Adrenal gland (tissue), 12 donors: ENCODE measurements around the gene HLCS. TPM values are rescaled to one million over a fixed set of nuclear protein-coding genes. Genes with fewer than 3 reads are reported as not detected.

ENCODE experiments used
- DNase-seq, 7 donors: peaks; one replicate each; pipeline ENCODE4 v3.0.0-alpha.2; 2019 to 2020
- H3K27ac ChIP-seq, 5 donors: fragments of 200-600 bp; sonication (generic) in 4 of 5; 1 replicate in 3 of 5; 2 replicates in 2 of 5; pipeline versions ENCODE4 v1.5.1 to v1.8.0; 2016 to 2020; ENCODE audit warnings: mild to moderate bottlenecking in 1 of 5
- H3K27me3 ChIP-seq: fragments of 200-600 bp; 2 replicates; pipeline ENCODE4 v1.8.0; 2021
- H3K36me3 ChIP-seq, 2 donors: fragments of 200-600 bp; replicated peaks in 1 of 2; 1 replicate in 1 of 2; 2 replicates in 1 of 2; pipeline versions ENCODE4 v1.5.1 to v1.8.0; 2018 to 2022
- H3K4me1 ChIP-seq, 2 donors: fragments of 200-600 bp; replicated peaks in 1 of 2; 1 replicate in 1 of 2; 2 replicates in 1 of 2; pipeline versions ENCODE4 v1.5.1 to v1.8.0; 2018 to 2021
- H3K4me3 ChIP-seq, 4 donors: fragments of 200-600 bp; sonication (generic) in 3 of 4; one replicate each; pipeline ENCODE4 v1.5.1; 2016 to 2018
- H3K9me3 ChIP-seq, 3 donors: fragments of 200-600 bp; sonication (generic) in 1 of 3; replicated peaks in 1 of 3; 1 replicate in 2 of 3; 2 replicates in 1 of 3; pipeline versions ENCODE4 v1.5.1 to v1.8.0; 2016 to 2021
- CTCF ChIP-seq, 6 experiments: fragments of 450-650 bp in 4 of 6; fragments of 200-600 bp in 2 of 6; sonication (generic) in 1 of 6; IDR thresholded peaks; 1 replicate in 5 of 6; 2 replicates in 1 of 6; pipeline versions ENCODE4 v1.5.1 to v1.8.0; 2016 to 2021; ENCODE audit warnings: antibody characterized with exemption in 6 of 6, mild to moderate bottlenecking in 2 of 6, moderate library complexity in 1 of 6
- POLR2A ChIP-seq, 2 donors: fragments of 450-650 bp; IDR thresholded peaks; one replicate each; pipeline ENCODE4 v1.6.1; 2017; ENCODE audit warnings: antibody characterized with exemption in 2 of 2, mild to moderate bottlenecking in 2 of 2, moderate library complexity in 1 of 2
- WGBS, 4 donors: extraction: QIAGEN DNeasy Blood & Tissue Kit in 2 of 4; methylation state at CpG; one replicate each; pipeline versions ENCODE4 v1.1.5 to v1.1.7; 2013 to 2017; 5-methylcytosine and 5-hydroxymethylcytosine counted together
- intact Hi-C, 2 donors: fragments of 100-400 bp; cut with DNase I; formaldehyde crosslinking; loops; one replicate each; pipeline versions ENCODE4 v1.14.1 to v1.15.0; 2022 to 2023
- polyA plus RNA-seq, 3 donors: library from polyadenylated mRNA; stranded (reverse); fragments of 200-250 nt in 2 of 3; fragments of 350-450 nt in 1 of 3; fragmentation: Illumina TruSeq in 1 of 3; extraction: RNeasy Lipid Tissue Mini Kit (QIAGEN cat#74804) in 1 of 3; gene quantifications; one replicate each; pipeline ENCODE4 v1.2.3, GENCODE V29; 2013 to 2014
- total RNA-seq, 9 donors: library from RNA; depleted of rRNA in 4 of 9; stranded (reverse); fragments of >200 nt in 4 of 9; fragments of 120-200 nt in 1 of 9; fragmentation: NEBNext Ultra II Directional in 1 of 9; extraction: Animal tissue kit (Norgen Biotek cat#: 25700) in 1 of 9; gene quantifications; one replicate each; pipeline versions ENCODE4 v1.1.0 to v1.2.4, GENCODE V29; 2013 to 2023
- donor health status: healthy with polysubstance abuse.
- donor health status: Bipolar disorder and iron deficiency.
- donor health status: DM: yes; HTN: yes; CAD: no.
- donor health status: DM: no; HTN: no; CAD: no.
- donor health status: DM: no; HTN: no; CAD: no.
- donor health status: DM: yes; HTN: yes; CAD: no.

HLCS gene
- total and polyA plus RNA-seq, 12 donors: 4.4 to 34.4 (median 19.8) TPM

GRCh38 chr21:36718951-36719501 lies 247.4 kb downstream of the HLCS start:
- H3K27ac ChIP-seq: no peak overlapping the region
- H3K27me3 ChIP-seq: peaks cover 43% of the 10 kb centered on the region
- TF ChIP-seq POLR2A (IDR thresholded peaks at IDR 0.05): no peak
- TF ChIP-seq CTCF (IDR thresholded peaks at IDR 0.05): no peak
- no peak for DNase-seq
- no peak overlapping the region for H3K4me3 ChIP-seq
- no peaks in the 10 kb centered on the region for H3K4me1 ChIP-seq
- intact Hi-C loops: no loop called here
- WGBS, 4 donors: 78 to 100% (median 85%) methylated on average over 1 to 18 of the region's 18 CpGs
- H3K36me3 ChIP-seq: no peaks in the 10 kb centered on the region
- H3K9me3 ChIP-seq: no peaks in the 10 kb centered on the region

- 82 to 88% (median 84%) methylated on average over 6 of the region's 6 CpGs for WGBS, 4 donors
Measured at GRCh38 chr21:36717976-36718375, 248.5 kb downstream of the HLCS start.

GRCh38 chr21:36716836-36717235 lies 249.6 kb downstream of the HLCS start:
- Histone ChIP-seq H3K9me3 (no peaks in the 10 kb centered on the region), H3K36me3 (no peaks in the 10 kb centered on the region), H3K27ac (no peak overlapping the region), H3K27me3 (peaks cover 57% of the 10 kb centered on the region), H3K4me3 (no peak overlapping the region), H3K4me1 (no peaks in the 10 kb centered on the region)
- DNase-seq: no peak
- 49 to 69% (median 52%) methylated on average over 9 of the region's 9 CpGs for WGBS, 4 donors
- TF ChIP-seq CTCF (IDR thresholded peaks at IDR 0.05) (no peak), POLR2A (IDR thresholded peaks at IDR 0.05) (no peak)
- intact Hi-C loops: no loop called here

More at GRCh38 chr21:36717976-36718375, 248.5 kb downstream of the HLCS start:
- Histone ChIP-seq H3K4me1 (no peaks in the 10 kb centered on the region), H3K4me3 (no peak overlapping the region), H3K9me3 (no peaks in the 10 kb centered on the region), H3K36me3 (no peaks in the 10 kb centered on the region), H3K27me3 (peaks cover 53% of the 10 kb centered on the region), H3K27ac (no peak overlapping the region)
- TF ChIP-seq POLR2A (IDR thresholded peaks at IDR 0.05): no peak
- no peak for TF ChIP-seq CTCF (IDR thresholded peaks at IDR 0.05)
- intact Hi-C loops: no loop called here
- DNase-seq: no peak

GRCh38 chr21:36716387-36716786 lies 250.1 kb downstream of the HLCS start:
- TF ChIP-seq CTCF (IDR thresholded peaks at IDR 0.05) (no peak), POLR2A (IDR thresholded peaks at IDR 0.05) (no peak)
- no peak overlapping the region for H3K27ac ChIP-seq
- no peaks in the 10 kb centered on the region for H3K9me3 ChIP-seq
- 72 to 82% (median 77%) methylated on average over 2 of the region's 2 CpGs for WGBS, 4 donors
- H3K36me3 ChIP-seq: no peaks in the 10 kb centered on the region
- intact Hi-C loops: no loop called here
- DNase-seq: no peak
- no peaks in the 10 kb centered on the region for H3K4me1 ChIP-seq
- no peak overlapping the region for H3K4me3 ChIP-seq
- H3K27me3 ChIP-seq: peaks cover 58% of the 10 kb centered on the region
